Neural cell (in vitro differentiated cells): Measurements from ENCODE around the gene VWA3B. TPM values are rescaled to one million over a fixed set of nuclear protein-coding genes. Genes with fewer than 3 reads are reported as not detected.

Experiments used
- H2AFZ ChIP-seq: fragments of 200-600, 300-800 bp; sonication (generic), shearing (Covaris generic); 2 replicates; pipeline ENCODE4 v1.6.0; 2014; ENCODE audit warnings: low read depth, mild to moderate bottlenecking, antibody characterized with exemption, low read length, moderate library complexity
- H3F3A ChIP-seq: fragments of 200-600 bp; shearing (Covaris generic); 2 replicates; pipeline ENCODE4 v1.6.1; 2016; ENCODE audit warnings: mild to moderate bottlenecking, moderate library complexity, mixed read lengths, antibody characterized with exemption, low read length; ENCODE audit not compliant: insufficient read depth, poor library complexity, severe bottlenecking
- H3K27ac ChIP-seq: fragments of 200-600, 300-800 bp; sonication (generic), shearing (Covaris generic); 2 replicates; pipeline ENCODE4 v1.5.1; 2014; ENCODE audit warnings: mild to moderate bottlenecking, low read length, moderate library complexity
- H3K27me3 ChIP-seq: fragments of 300-800, 200-600 bp; sonication (generic), shearing (Covaris generic); 2 replicates; pipeline ENCODE4 v1.6.0; 2014; ENCODE audit warnings: mild to moderate bottlenecking, low read depth, low read length, moderate library complexity; ENCODE audit not compliant: insufficient read depth
- H3K36me3 ChIP-seq: fragments of 300-800, 200-600 bp; sonication (generic), shearing (Covaris generic); 2 replicates; pipeline ENCODE4 v1.5.1; 2014; ENCODE audit warnings: mild to moderate bottlenecking, antibody characterized with exemption, low read length, moderate library complexity; ENCODE audit not compliant: insufficient read depth
- H3K4me2 ChIP-seq: fragments of 300-800, 200-600 bp; sonication (generic), shearing (Covaris generic); 2 replicates; pipeline ENCODE4 v1.6.0; 2014; ENCODE audit warnings: mild to moderate bottlenecking, low read length
- H3K4me3 ChIP-seq: fragments of 300-800, 200-600 bp; sonication (generic), shearing (Covaris generic); 2 replicates; pipeline ENCODE4 v1.5.1; 2014; ENCODE audit warnings: mild to moderate bottlenecking, low read length, moderate library complexity
- H3K79me2 ChIP-seq: fragments of 200-600 bp; shearing (Covaris generic); replicated peaks from 2 replicates; pipeline ENCODE4 v1.6.0; 2014; ENCODE audit warnings: mild to moderate bottlenecking, low read length, moderate library complexity; ENCODE audit not compliant: insufficient read depth
- H3K9ac ChIP-seq: fragments of 300-800, 200-600 bp; sonication (generic), shearing (Covaris generic); 2 replicates; pipeline ENCODE4 v1.6.1; 2016; ENCODE audit warnings: mild to moderate bottlenecking, low read length, mixed read lengths
- H3K9me2 ChIP-seq: fragments of 200-600 bp; shearing (Covaris generic); 2 replicates; pipeline ENCODE4 v1.6.1; 2016; ENCODE audit warnings: mild to moderate bottlenecking, low read length, mixed read lengths; ENCODE audit not compliant: insufficient read depth
- H3K9me3 ChIP-seq: fragments of 200-600, 300-800 bp; sonication (generic), shearing (Covaris generic); 2 replicates; pipeline ENCODE4 v1.6.1; 2016; ENCODE audit warnings: mild to moderate bottlenecking, mixed run types, low read length, moderate library complexity, mixed read lengths
- H4K20me1 ChIP-seq: fragments of 200-600 bp; shearing (Covaris generic); 2 replicates; pipeline ENCODE4 v1.6.1; 2016; ENCODE audit warnings: mild to moderate bottlenecking, mixed run types; ENCODE audit not compliant: insufficient read depth
- CTCF ChIP-seq: fragments of 450-650 bp; IDR thresholded peaks from 2 replicates; pipeline ENCODE4 v1.5.1; 2014; ENCODE audit warnings: antibody characterized with exemption, mild to moderate bottlenecking, moderate library complexity; ENCODE audit not compliant: poor library complexity, severe bottlenecking
- EP300 ChIP-seq: fragments of 450-650 bp; conservative IDR thresholded peaks from 2 replicates; pipeline ENCODE4 v1.6.1; 2014; ENCODE audit warnings: antibody characterized with exemption, mild to moderate bottlenecking, moderate library complexity; ENCODE audit not compliant: poor library complexity, severe bottlenecking
- EZH2 ChIP-seq: fragments of 200-600, 300-800 bp; shearing (Covaris generic), sonication (generic); IDR thresholded peaks from 2 replicates; pipeline ENCODE4 v1.6.1; 2014; ENCODE audit warnings: antibody characterized with exemption, low read length, borderline replicate concordance, mild to moderate bottlenecking; ENCODE audit not compliant: insufficient read depth, poor library complexity, severe bottlenecking
- MXI1 ChIP-seq: fragments of 450-650 bp; conservative IDR thresholded peaks from 2 replicates; pipeline ENCODE4 v1.6.1; 2014; ENCODE audit warnings: antibody characterized with exemption, mild to moderate bottlenecking; ENCODE audit not compliant: poor library complexity, severe bottlenecking
- POLR2AphosphoS5 ChIP-seq: IDR thresholded peaks from 2 replicates; pipeline ENCODE4 v1.6.1; 2012
- RAD21 ChIP-seq: fragments of 450-650 bp; conservative IDR thresholded peaks from 2 replicates; pipeline ENCODE4 v1.6.1; 2014; ENCODE audit warnings: antibody characterized with exemption, mild to moderate bottlenecking, moderate library complexity
- SMC3 ChIP-seq: fragments of 450-650 bp; conservative IDR thresholded peaks from 2 replicates; pipeline ENCODE4 v1.6.1; 2014; ENCODE audit warnings: antibody characterized with exemption, mild to moderate bottlenecking, moderate library complexity; ENCODE audit not compliant: poor library complexity
- TAF1 ChIP-seq: IDR thresholded peaks from 2 replicates; pipeline ENCODE4 v1.6.1; 2012; ENCODE audit warnings: low read depth
- polyA plus RNA-seq: library from polyadenylated mRNA; depleted of rRNA; stranded (reverse); fragments of >200 nt; gene quantifications from 2 replicates; pipeline ENCODE4 v1.2.3, GENCODE V29; 2014
- TF ChIP-seq, protein P1 (sequence below): IDR thresholded peaks from 2 replicates; pipeline ENCODE4 v1.6.1; 2012; ENCODE audit warnings: borderline replicate concordance

The VWA3B gene
- polyA plus RNA-seq, 1 donor from 2014 or later = not detected

- Histone ChIP-seq H2AFZ (no peak overlapping the region), H3K9me3 (no peaks in the 10 kb centered on the region), H3K27me3 (no peaks in the 10 kb centered on the region), H3K4me2 (no peak overlapping the region), H3K36me3 (no peaks in the 10 kb centered on the region), H3K4me3 (no peak overlapping the region), H3F3A (no peaks in the 10 kb centered on the region), H3K27ac (no peak overlapping the region), H3K9ac (no peak overlapping the region), H3K9me2 (no peaks in the 10 kb centered on the region), H4K20me1 (no peaks in the 10 kb centered on the region), H3K79me2 (no peaks in the 10 kb centered on the region)
- TF ChIP-seq TAF1 = no peak
- no peak for TF ChIP-seq SMC3
- no peak for TF ChIP-seq RAD21
- no peak for TF ChIP-seq CTCF
- TF ChIP-seq MXI1 = no peak
- no peak for TF ChIP-seq EZH2
- no peak for TF ChIP-seq EP300
- TF ChIP-seq, protein P1, sequence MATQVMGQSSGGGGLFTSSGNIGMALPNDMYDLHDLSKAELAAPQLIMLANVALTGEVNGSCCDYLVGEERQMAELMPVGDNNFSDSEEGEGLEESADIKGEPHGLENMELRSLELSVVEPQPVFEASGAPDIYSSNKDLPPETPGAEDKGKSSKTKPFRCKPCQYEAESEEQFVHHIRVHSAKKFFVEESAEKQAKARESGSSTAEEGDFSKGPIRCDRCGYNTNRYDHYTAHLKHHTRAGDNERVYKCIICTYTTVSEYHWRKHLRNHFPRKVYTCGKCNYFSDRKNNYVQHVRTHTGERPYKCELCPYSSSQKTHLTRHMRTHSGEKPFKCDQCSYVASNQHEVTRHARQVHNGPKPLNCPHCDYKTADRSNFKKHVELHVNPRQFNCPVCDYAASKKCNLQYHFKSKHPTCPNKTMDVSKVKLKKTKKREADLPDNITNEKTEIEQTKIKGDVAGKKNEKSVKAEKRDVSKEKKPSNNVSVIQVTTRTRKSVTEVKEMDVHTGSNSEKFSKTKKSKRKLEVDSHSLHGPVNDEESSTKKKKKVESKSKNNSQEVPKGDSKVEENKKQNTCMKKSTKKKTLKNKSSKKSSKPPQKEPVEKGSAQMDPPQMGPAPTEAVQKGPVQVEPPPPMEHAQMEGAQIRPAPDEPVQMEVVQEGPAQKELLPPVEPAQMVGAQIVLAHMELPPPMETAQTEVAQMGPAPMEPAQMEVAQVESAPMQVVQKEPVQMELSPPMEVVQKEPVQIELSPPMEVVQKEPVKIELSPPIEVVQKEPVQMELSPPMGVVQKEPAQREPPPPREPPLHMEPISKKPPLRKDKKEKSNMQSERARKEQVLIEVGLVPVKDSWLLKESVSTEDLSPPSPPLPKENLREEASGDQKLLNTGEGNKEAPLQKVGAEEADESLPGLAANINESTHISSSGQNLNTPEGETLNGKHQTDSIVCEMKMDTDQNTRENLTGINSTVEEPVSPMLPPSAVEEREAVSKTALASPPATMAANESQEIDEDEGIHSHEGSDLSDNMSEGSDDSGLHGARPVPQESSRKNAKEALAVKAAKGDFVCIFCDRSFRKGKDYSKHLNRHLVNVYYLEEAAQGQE = no peak
- TF ChIP-seq POLR2AphosphoS5 = no peak
Observed at GRCh38 chr2:98311771-98312545, 225.0 kb downstream of the VWA3B start.

DNA sequence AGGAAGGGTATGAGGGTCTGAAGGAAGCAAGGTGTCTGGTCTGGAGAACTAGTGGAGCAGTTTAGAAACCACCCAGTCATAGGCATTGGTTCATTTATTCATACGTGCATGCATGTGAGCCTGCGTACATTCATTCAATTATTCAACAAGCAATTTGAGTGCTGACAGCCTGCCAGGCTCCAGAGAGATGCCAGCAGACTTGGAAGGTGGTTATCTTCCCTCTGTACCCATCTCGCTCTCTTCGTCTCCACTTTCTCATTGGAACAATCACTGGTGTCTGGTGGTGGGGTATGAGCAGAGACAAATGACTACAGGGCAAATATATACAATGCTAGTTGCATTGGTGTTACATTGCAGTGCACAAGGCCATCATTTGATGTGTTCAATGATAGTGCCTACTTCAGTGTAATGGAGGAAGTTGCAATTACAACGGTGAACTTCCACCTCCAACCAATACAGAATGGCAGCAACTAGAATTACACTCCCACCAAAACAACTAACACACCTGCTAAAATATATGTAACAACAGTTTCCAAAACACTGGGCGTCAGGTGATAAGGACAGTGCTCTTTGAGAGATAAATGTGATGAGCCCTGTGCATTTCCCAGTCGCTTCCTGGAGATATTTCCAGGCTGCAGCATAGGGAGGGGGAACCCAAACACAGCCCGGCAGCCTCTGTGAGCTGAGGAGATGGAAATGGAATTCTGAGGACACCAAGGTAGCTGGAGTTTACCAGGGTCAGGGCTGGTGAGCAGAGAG is 226.7 kb downstream of the VWA3B start:
- H3F3A ChIP-seq = no peaks in the 10 kb centered on the region
- TF ChIP-seq MXI1 (no peak), EZH2 (no peak), SMC3 (no peak), POLR2AphosphoS5 (no peak)
- no peaks in the 10 kb centered on the region for H3K79me2 ChIP-seq
- H3K9me2 ChIP-seq = no peaks in the 10 kb centered on the region
- no peak overlapping the region for H3K4me3 ChIP-seq
- H3K9ac ChIP-seq = no peak overlapping the region
- no peak overlapping the region for H3K4me2 ChIP-seq
- H2AFZ ChIP-seq = no peak overlapping the region
- no peaks in the 10 kb centered on the region for H4K20me1 ChIP-seq
- no peak overlapping the region for H3K27ac ChIP-seq
- H3K27me3 ChIP-seq = no peaks in the 10 kb centered on the region
- no peaks in the 10 kb centered on the region for H3K9me3 ChIP-seq
- H3K36me3 ChIP-seq = no peaks in the 10 kb centered on the region
